ENCODE measurements around the gene KRTAP5-9.
"Not testable (repeated sequence)": the region's sequence is repeated elsewhere in the genome, so short reads cannot be mapped to it uniquely, and the experiment has no call there.

KRTAP5-9 gene

GRCh38 chr11:71562120-71562519 lies 13.9 kb downstream of the KRTAP5-9 start:
- DNase-seq (ENCODE audit: low read depth in 2 of 2) = no peak

- no peak for DNase-seq (ENCODE audit: low read depth in 2 of 2)
These were observed 15.2 kb downstream of the KRTAP5-9 start for GRCh38 chr11:71563406-71563805.

- no peak for DNase-seq (ENCODE audit: low read depth in 2 of 2)
These were observed 16.2 kb downstream of the KRTAP5-9 start for GRCh38 chr11:71564430-71564829.

- DNase-seq (ENCODE audit: low read depth in 2 of 2) = no peak
These were observed 17.0 kb downstream of the KRTAP5-9 start, which contains the start of gene KRTAP5-10 for GRCh38 chr11:71565263-71565662. KRTAP5-10 (plus strand) TSS chr11:71565563; CDS start chr11:71565588, 25 bp downstream.

GRCh38 chr11:71566081-71566620 lies 17.9 kb downstream of the KRTAP5-9 start:
- DNase-seq (ENCODE audit: low read depth in 2 of 2) = no peak

- not testable (repeated sequence) for DNase-seq (ENCODE audit: low read depth in 2 of 2)
These were observed 18.7 kb downstream of the KRTAP5-9 start for GRCh38 chr11:71566626-71567599.

GRCh38 chr11:71567633-71568032 lies 19.4 kb downstream of the KRTAP5-9 start:
- not testable (repeated sequence) for DNase-seq (ENCODE audit: low read depth in 2 of 2)

DNA sequence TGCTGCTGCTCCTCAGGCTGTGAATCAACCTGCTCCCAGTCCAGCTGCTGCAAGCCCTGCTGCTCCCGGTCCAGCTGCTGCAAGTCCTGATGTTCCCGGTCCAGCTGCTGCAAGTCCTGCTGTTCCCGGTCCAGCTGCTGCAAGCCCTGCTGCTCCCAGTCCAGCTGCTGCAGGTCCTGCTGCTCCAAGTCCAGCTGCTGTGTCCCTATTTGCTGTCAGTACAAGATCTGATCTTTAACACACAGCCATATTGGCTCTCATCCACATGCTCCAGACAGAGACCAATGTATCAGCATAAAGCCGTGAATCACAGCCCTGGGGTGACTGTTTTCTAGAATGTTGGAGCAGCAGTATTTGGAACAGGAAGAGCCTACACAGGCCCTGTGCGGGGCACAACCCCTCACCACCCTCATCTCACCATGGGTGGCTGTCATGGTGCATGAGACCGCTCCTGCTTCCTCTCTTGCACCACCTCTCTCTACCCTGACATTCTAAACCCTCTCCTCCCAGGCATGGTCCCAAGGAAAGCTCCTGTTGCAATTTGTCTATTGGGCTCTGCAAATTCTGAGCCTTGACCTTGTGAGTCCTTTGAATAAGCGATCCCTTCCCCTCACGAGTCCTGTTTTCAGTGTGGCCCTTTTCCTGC lies 20.6 kb downstream of the KRTAP5-9 start:
- no peak for DNase-seq (ENCODE audit: low read depth in 2 of 2)

DNA sequence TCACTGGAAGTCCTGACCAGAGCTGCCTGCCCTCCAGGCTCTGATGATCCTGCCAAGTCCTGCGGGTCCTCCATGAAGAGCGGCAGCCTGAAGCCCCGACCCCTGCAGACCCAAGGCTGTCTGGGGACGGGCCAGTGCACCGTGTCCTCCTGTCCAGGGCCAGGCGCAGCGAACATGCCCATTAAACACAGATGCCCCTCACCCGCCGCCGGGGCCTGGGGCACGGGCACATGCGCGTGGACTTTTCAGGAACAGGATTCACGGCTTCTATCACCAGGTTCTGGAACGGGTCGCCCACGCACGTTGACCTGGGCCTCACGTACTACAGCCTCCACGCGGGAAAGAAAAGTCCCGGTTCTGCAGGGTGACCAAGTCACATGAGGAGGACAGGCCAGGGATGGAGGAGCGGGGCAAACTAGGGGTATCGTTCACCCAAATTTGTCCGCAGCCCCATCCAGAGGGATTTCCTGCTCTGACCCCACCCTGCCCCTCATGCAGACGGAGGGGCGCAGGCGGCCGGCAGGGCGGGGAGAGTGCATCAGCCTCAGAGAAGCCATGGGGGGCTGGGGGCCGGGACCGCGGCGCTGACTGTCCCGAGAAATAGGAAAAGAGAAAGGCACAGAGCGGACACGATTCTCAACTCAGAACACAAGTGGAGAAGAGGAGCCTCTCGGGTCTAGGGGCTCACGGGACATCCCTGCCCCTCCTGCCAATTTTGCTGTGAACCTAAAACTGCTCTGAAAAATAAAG lies 23.1 kb downstream of the KRTAP5-9 start:
- DNase-seq (ENCODE audit: low read depth in 2 of 2) = not testable (repeated sequence)

GRCh38 chr11:71572811-71573210 lies 24.6 kb downstream of the KRTAP5-9 start:
- DNase-seq (ENCODE audit: low read depth in 2 of 2) = no peak

DNA sequence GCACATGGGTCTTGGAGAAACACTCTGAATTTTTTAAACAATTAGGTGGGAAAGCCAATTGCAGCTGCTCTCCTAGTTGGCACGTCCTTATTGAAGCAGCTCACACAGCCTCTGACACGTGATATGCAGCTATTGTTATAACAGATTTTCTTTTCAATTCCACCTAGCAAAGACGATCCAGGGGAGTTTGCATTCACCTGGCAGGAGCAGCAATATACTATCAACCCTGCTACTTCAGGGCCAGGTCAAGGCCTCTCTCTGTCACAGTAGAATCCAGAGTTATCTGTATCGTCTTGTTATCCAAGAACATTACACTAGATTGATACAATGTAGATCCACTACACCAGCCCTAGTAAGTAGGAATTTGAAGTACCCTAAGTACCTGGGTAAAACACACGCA lies 26.2 kb downstream of the KRTAP5-9 start:
- DNase-seq (ENCODE audit: low read depth in 2 of 2) = no peak

DNA sequence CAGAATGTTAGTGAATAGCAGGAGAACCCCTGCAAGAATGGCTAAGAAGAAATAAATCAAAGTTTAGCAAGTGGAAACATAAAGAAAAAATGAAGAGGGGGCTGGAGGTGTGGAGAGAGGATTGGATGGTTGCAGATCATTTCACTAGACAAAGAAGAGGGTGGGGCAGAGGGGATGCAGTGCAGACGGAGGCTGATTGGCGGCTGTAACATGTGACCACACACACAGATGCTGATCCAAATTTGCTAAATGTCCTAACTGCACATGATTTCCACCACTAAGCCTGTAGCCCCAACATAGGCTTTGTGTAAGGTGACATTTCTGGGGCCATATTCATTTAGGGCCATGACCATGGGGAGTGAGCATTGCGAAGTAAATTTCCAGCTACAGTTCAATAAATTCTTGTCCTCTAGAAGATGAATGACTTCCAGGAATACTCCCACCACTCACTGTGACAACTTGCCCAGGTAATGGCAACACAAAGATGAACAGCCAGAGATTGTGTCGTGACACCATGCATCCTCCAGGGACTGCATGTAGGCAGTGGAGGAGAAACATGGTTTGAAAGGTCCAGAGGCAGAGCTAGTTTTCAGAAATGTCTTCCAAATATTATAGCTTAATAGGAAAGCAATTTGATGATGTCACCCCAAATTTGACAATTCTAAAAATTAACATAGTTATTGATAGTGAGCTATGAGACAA lies 27.7 kb downstream of the KRTAP5-9 start:
- no peak for DNase-seq (ENCODE audit: low read depth in 2 of 2)

- not testable (repeated sequence) for DNase-seq (ENCODE audit: low read depth in 2 of 2)
These were observed 28.7 kb downstream of the KRTAP5-9 start for GRCh38 chr11:71576688-71577465.

GRCh38 chr11:71577469-71578004 lies 29.3 kb downstream of the KRTAP5-9 start:
- DNase-seq (ENCODE audit: low read depth in 2 of 2) = no peak

DNA sequence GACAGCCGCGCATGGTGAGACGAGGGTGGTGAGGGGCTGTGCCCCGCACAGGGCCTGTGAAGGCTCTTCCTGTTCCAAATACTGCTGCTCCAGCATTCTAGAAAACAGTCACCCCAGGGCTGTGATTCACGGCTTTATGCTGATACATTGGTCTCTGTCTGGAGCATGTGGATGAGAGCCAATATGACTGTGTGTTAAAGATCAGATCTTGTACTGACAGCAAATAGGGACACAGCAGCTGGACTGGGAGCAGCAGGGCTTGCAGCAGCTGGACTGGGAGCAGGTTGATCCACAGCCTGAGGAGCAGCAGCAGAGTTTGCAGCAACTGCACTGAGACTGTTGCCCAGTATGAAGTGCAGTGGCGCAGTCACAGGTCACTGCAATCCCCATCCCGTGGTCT lies 31.3 kb downstream of the KRTAP5-9 start:
- not testable (repeated sequence) for DNase-seq (ENCODE audit: low read depth in 2 of 2)

GRCh38 chr11:71580057-71581003 lies 32.1 kb downstream of the KRTAP5-9 start:
- DNase-seq (ENCODE audit: low read depth in 2 of 2) = peak in 1 of 2 donors; percentile 18

DNA sequence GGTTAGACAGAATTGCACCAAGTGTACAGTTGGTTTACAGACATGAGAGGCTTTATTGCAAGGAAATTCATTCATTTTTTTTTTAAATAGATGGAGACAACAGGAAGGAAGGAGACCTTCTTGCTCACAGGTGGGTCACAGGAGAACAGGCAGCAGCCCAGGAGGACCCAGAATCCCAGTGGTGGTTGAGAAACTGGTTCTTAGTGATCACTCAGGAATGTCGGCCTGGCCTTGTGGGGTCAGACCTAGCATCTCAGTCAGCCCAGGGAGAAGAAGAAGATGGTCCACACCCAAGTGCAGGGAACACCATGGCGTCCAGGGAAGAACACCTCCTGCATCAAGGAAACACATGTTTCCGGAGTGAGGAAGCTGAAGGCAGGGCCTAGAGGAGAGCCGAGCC lies 33.6 kb downstream of the KRTAP5-9 start:
- no peak for DNase-seq (ENCODE audit: low read depth in 2 of 2)

DNA sequence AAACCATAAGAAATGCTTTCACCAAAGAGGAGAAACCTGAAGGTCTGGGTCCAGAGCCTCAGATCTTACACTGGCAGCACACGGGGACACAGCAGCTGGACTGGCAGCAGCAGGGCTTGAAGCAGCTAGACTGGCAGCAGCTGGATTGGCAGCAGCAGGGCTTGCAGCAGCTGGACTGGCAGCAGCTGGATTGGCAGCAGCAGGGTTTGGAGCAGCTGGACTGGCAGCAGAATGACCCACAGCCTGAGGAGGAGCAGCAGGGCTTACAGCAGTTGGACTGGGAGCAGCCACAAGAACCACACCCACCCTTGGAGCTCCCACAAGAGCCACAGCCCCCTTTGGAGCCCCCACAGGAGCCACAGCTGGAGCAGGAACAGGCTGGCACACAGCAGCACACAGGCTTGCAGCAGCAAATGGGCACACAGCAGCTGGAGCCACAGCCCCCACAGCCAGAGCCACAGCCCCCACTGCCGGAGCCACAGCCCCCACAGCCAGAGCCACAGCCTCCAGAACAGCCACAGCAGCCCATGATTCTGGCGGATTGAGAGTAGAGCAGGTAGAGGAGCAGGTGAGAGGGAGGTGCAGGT lies 34.2 kb downstream of the KRTAP5-9 start, which contains the start of gene KRTAP5-11:
KRTAP5-11 (minus strand) TSS at position 567 of the 587 bp plus-strand sequence; CDS start at position 529, 38 bp downstream.
- DNase-seq (ENCODE audit: low read depth in 2 of 2) = no peak
